NB4 (cell line): Measurements from ENCODE around the gene CX3CL1.
A peak's percentile ranks its signal among the peaks of the same experiment; 100 is the strongest.

ENCODE experiments used
- DNase-seq: peaks from one replicate; pipeline ENCODE4 v3.0.0; 2010; ENCODE audit warnings: low read depth
- H3K4me3 ChIP-seq: one replicate; pipeline ENCODE4 v1.5.1; 2011; ENCODE audit warnings: mild to moderate bottlenecking, low read depth, low read length, moderate library complexity
- CTCF ChIP-seq: IDR thresholded peaks from one replicate; pipeline ENCODE4 v1.5.1; 2012; ENCODE audit warnings: low read depth, low read length
- MAX ChIP-seq: IDR thresholded peaks from 2 replicates; pipeline ENCODE4 v1.6.1; 2011; ENCODE audit warnings: low read depth, low read length
- MYC ChIP-seq: IDR thresholded peaks from 2 replicates; pipeline ENCODE4 v1.6.1; 2011; ENCODE audit warnings: low read depth, low read length
- POLR2A ChIP-seq: IDR thresholded peaks from 2 replicates; pipeline ENCODE4 v1.6.1; 2011; ENCODE audit warnings: mild to moderate bottlenecking; ENCODE audit not compliant: insufficient read length; ENCODE audit errors: extremely low read depth

CX3CL1 gene

GRCh38 chr16:57358527-57359095 is 13.7 kb upstream of the CX3CL1 start, which contains the start of gene CCL22:
TSS of gene CCL22 (plus strand) at chr16:57358783. CDS start at chr16:57358817, 34 bp downstream.
- DNase-seq: peak; percentile 72
- TF ChIP-seq MAX (no peak), CTCF (no peak), MYC (no peak), POLR2A (no peak)
- no peak within 1 kb of the TSS for H3K4me3 ChIP-seq

- no peak for DNase-seq
- TF ChIP-seq CTCF: no peak
- no peak for TF ChIP-seq MYC
- no peak for TF ChIP-seq POLR2A
- no peak for TF ChIP-seq MAX
- H3K4me3 ChIP-seq: no peak overlapping the region
These were observed 11.9 kb upstream of the CX3CL1 start for GRCh38 chr16:57360321-57360935.

- no peak overlapping the region for H3K4me3 ChIP-seq
- TF ChIP-seq CTCF (no peak), POLR2A (no peak), MYC (no peak), MAX (no peak)
- no peak for DNase-seq
These were observed 10.9 kb upstream of the CX3CL1 start for GRCh38 chr16:57361404-57361803.

- no peak for DNase-seq
- no peak for TF ChIP-seq MAX
- TF ChIP-seq POLR2A: no peak
- no peak for TF ChIP-seq CTCF
- TF ChIP-seq MYC: no peak
- H3K4me3 ChIP-seq: no peak overlapping the region
These were observed 8.1 kb upstream of the CX3CL1 start for GRCh38 chr16:57364143-57364542.

- peak; percentile 39 for DNase-seq
- TF ChIP-seq MYC (peak; percentile 45; the same call in 1 of the 2 replicates), CTCF (no peak), MAX (peak; percentile 66)
- H3K4me3 ChIP-seq: no peak overlapping the region
These were observed 5.7 kb upstream of the CX3CL1 start for GRCh38 chr16:57366544-57367040.
